ENCODE measurements around the gene DCHS1. TPM values are rescaled to one million over a fixed set of nuclear protein-coding genes. Genes with fewer than 3 reads are reported as not detected.
A peak's percentile ranks its signal among the peaks of the same experiment; 100 is the strongest.

DCHS1 gene
- total and polyA plus RNA-seq, 9 of the 15 experiments (the other 6 are each of a cell fraction or from before 2014, with no cell fraction given): 0.04 to 0.49 (median 0.14) TPM; not detected in 2

- TF ChIP-seq, protein P1, sequence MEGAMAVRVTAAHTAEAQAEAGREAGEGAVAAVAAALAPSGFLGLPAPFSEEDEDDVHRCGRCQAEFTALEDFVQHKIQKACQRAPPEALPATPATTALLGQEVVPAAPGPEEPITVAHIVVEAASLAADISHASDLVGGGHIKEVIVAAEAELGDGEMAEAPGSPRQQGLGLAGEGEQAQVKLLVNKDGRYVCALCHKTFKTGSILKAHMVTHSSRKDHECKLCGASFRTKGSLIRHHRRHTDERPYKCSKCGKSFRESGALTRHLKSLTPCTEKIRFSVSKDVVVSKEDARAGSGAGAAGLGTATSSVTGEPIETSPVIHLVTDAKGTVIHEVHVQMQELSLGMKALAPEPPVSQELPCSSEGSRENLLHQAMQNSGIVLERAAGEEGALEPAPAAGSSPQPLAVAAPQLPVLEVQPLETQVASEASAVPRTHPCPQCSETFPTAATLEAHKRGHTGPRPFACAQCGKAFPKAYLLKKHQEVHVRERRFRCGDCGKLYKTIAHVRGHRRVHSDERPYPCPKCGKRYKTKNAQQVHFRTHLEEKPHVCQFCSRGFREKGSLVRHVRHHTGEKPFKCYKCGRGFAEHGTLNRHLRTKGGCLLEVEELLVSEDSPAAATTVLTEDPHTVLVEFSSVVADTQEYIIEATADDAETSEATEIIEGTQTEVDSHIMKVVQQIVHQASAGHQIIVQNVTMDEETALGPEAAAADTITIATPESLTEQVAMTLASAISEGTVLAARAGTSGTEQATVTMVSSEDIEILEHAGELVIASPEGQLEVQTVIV (CRISPR knock-in tag; IDR thresholded peaks at IDR 0.05; ENCODE audit: borderline replicate concordance): no peak
- TF ChIP-seq HNRNPLL (IDR thresholded peaks at IDR 0.05; ENCODE audit: low read depth, low read length, poor library complexity, severe bottlenecking) (no peak), FOXJ2 (tag; IDR thresholded peaks at IDR 0.05) (0 out of 2 replicates have a peak, but pooled peaks have one; percentile 52), RBM39 (optimal IDR thresholded peaks at IDR 0.05; ENCODE audit: low read depth, low read length) (no peak), LARP7 (IDR thresholded peaks at IDR 0.05) (no peak), TEAD2 (tag; IDR thresholded peaks at IDR 0.05) (no peak), ZNF586 (CRISPR knock-in tag; conservative IDR thresholded peaks at IDR 0.05) (no peak), PREB (CRISPR knock-in tag; IDR thresholded peaks at IDR 0.05) (no peak), TFE3 (CRISPR knock-in tag; IDR thresholded peaks at IDR 0.05) (no peak), MYC (IDR thresholded peaks at IDR 0.05; ENCODE audit: low read depth, low read length) (no peak), MYC (CRISPR knock-in tag; IDR thresholded peaks at IDR 0.05; ENCODE audit: borderline replicate concordance, low read depth) (no peak), TGIF2 (CRISPR knock-in tag; IDR thresholded peaks at IDR 0.05) (no peak), NUFIP1 (IDR thresholded peaks at IDR 0.05; ENCODE audit: partially characterized antibody) (no peak), E2F1 (CRISPR knock-in tag; IDR thresholded peaks at IDR 0.05) (no peak), RBBP5 (IDR thresholded peaks at IDR 0.05; ENCODE audit: borderline replicate concordance, insufficient read depth, low read length, poor library complexity, severe bottlenecking) (no peak)
- TF ChIP-seq, protein P2, sequence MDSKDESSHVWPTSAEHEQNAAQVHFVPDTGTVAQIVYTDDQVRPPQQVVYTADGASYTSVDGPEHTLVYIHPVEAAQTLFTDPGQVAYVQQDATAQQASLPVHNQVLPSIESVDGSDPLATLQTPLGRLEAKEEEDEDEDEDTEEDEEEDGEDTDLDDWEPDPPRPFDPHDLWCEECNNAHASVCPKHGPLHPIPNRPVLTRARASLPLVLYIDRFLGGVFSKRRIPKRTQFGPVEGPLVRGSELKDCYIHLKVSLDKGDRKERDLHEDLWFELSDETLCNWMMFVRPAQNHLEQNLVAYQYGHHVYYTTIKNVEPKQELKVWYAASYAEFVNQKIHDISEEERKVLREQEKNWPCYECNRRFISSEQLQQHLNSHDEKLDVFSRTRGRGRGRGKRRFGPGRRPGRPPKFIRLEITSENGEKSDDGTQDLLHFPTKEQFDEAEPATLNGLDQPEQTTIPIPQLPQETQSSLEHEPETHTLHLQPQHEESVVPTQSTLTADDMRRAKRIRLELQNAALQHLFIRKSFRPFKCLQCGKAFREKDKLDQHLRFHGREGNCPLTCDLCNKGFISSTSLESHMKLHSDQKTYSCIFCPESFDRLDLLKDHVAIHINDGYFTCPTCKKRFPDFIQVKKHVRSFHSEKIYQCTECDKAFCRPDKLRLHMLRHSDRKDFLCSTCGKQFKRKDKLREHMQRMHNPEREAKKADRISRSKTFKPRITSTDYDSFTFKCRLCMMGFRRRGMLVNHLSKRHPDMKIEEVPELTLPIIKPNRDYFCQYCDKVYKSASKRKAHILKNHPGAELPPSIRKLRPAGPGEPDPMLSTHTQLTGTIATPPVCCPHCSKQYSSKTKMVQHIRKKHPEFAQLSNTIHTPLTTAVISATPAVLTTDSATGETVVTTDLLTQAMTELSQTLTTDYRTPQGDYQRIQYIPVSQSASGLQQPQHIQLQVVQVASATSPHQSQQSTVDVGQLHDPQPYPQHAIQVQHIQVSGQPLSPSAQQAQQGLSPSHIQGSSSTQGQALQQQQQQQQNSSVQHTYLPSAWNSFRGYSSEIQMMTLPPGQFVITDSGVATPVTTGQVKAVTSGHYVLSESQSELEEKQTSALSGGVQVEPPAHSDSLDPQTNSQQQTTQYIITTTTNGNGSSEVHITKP (IDR thresholded peaks at IDR 0.05; ENCODE audit: partially characterized antibody): no peak
- TF ChIP-seq, protein P3, sequence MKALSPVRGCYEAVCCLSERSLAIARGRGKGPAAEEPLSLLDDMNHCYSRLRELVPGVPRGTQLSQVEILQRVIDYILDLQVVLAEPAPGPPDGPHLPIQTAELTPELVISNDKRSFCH (CRISPR knock-in tag; IDR thresholded peaks at IDR 0.05): no peak
- TF ChIP-seq, protein P3 (tag; IDR thresholded peaks at IDR 0.05): no peak
These were observed 4.6 kb downstream of the DCHS1 start (continued) for GRCh38 chr11:6650980-6651379.

Data from K562 (cell line).